Measurements from ENCODE around the gene TBC1D25.
"Not testable (repeated sequence)": the region's sequence is repeated elsewhere in the genome, so short reads cannot be mapped to it uniquely, and the experiment has no call there.

The TBC1D25 gene

GRCh38 chrX:48538641-48539344 lies 721 bp upstream of the TBC1D25 start:
- DNase-seq (ENCODE audit: low spot score): no peak
- TF ChIP-seq CTCF (IDR thresholded peaks at IDR 0.05): no peak
- Histone ChIP-seq H3K27ac (peak overlapping the region; percentile 74 to 93), H3K4me3 (peak overlapping the region; percentile 82)

GRCh38 chrX:48540028-48540375 lies 488 bp downstream of the TBC1D25 start:
- peak overlapping the region; percentile 82 for H3K4me3 ChIP-seq
- no peak for TF ChIP-seq CTCF (IDR thresholded peaks at IDR 0.05)
- DNase-seq (ENCODE audit: low spot score): peak; percentile 76
- H3K27ac ChIP-seq: peak overlapping the region; percentile 74 to 93

GRCh38 chrX:48540480-48540879 lies 966 bp downstream of the TBC1D25 start:
- Histone ChIP-seq H3K4me3 (peak overlapping the region; percentile 82), H3K27ac (peak overlapping the region in 1 of 2 donors; percentile 93)
- no peak for DNase-seq (ENCODE audit: low spot score)
- no peak for TF ChIP-seq CTCF (IDR thresholded peaks at IDR 0.05)

- no peak overlapping the region for H3K27ac ChIP-seq
- DNase-seq (ENCODE audit: low spot score): no peak
- no peak overlapping the region for H3K4me3 ChIP-seq
- TF ChIP-seq CTCF (IDR thresholded peaks at IDR 0.05): no peak
Observed at GRCh38 chrX:48541140-48541814, 1.8 kb downstream of the TBC1D25 start.

GRCh38 chrX:48548871-48549270 lies 9.4 kb downstream of the TBC1D25 start:
- H3K27ac ChIP-seq: no peak overlapping the region
- no peak overlapping the region for H3K4me3 ChIP-seq
- no peak for TF ChIP-seq CTCF (IDR thresholded peaks at IDR 0.05)
- no peak for DNase-seq (ENCODE audit: low spot score)

- H3K27ac ChIP-seq: peak overlapping the region in 1 of 2 donors; percentile 15
- H3K4me3 ChIP-seq; DNase-seq (ENCODE audit: low spot score): not testable (repeated sequence)
Observed at GRCh38 chrX:48555731-48556325, 16.3 kb downstream of the TBC1D25 start.

- DNase-seq (ENCODE audit: low spot score): no peak
- H3K27ac ChIP-seq: no peak overlapping the region
- no peak for TF ChIP-seq CTCF (IDR thresholded peaks at IDR 0.05)
Observed at GRCh38 chrX:48558271-48558670, 18.8 kb downstream of the TBC1D25 start.

More at GRCh38 chrX:48558271-48558670, 18.8 kb downstream of the TBC1D25 start:
- H3K4me3 ChIP-seq: no peak overlapping the region
